NCI-H1092 (cell line): ENCODE data around the gene SLC25A18.
"Not testable (repeated sequence)": the region's sequence is repeated elsewhere in the genome, so short reads cannot be mapped to it uniquely, and the experiment has no call there.

ENCODE experiments used
- DNase-seq: peaks from one replicate; lab custom pipeline; 2025; lab: John Stamatoyannopoulos, UW

Gene SLC25A18

DNA sequence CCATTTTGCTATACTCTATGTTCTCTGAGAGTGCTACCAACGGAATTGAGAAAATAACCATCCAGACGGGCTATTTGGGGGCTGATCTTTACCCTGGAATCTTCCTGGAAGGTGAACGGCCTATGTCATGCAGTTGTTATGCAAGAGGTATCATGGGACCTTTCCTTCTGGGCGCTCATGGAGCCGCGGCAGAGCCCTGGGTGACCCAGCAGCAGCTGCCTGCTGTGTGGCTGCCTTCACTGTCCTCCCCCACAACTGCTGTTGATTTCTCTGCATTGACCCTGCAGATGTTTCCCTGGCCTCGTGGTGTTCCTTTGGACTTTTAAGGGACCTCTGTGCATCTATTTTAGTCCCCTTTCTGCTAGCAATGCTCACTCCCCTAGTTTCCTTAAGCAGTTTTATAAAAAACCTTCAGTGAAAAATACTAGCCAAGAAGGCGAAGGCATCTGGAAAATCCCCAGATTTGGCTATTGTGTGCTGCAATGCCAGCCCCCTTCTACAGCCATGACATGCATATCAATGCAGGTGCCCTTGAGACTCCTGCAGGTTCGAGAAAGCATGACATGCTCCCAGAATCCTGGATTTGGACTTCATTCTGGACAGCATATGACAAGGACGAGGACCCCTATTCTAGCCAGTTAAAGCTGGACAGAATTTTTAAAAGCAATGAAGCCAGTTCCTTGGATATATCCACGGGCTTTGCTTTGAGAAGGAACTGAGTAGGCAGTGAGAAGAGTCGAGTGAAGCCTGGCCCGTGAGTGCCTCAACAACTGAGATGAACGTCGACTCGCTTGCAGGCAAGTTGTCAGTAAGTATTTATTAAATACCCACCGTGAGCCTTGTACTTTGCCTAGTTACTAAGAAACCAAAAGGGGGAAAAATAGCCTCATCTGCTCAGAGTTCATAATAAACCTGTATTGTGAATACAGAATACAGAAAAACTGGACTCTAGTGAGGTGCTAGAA, at the start of gene SLC25A18:
SLC25A18 (plus strand) TSS at position 593 of the 965 bp plus-strand sequence. CDS start 16,447 bp downstream, outside the sequence.
- no peak for DNase-seq

DNA sequence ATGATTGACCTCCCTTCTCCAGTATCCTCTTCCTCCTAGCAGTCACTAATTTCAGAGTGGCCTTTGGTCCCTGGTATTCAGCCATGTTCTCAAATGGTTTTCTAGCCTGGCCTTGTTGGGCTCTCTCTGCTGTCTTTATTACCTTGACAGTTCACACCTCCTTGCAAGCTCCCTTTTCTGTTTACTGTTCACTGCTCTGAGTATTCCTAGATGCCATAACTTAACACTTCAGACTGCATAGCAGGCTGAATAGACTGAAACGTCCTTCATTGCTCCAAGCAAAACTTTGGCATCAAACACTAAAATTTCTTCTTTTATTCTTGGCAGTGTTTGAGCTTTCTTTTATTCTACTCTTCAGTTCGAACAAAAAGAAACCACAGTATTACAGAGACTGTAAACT, 49.7 kb upstream of the SLC25A18 start:
- DNase-seq: no peak

DNA sequence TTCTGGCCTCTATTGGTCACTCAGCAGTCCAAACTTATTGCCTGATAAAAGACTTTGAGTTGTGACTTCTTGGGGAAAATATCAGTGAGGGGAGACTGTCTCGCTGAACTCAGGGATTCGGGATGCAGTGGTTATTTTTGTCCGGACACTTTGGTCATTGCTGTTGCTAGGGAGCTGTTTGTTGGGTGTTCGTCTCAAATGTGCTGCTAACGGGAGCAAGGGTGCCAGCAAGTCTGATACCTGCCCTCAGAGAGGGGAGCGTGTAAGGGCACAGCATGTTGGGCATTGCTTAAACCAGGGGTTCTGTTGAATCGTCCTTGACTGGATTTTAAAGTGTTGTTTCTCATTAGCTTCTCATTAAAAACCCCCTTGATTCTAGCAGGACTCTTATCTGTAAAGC, 49.2 kb upstream of the SLC25A18 start:
- DNase-seq: no peak

GRCh38 chr22:17518406-17518805, 44.9 kb upstream of the SLC25A18 start:
- DNase-seq: no peak

DNA sequence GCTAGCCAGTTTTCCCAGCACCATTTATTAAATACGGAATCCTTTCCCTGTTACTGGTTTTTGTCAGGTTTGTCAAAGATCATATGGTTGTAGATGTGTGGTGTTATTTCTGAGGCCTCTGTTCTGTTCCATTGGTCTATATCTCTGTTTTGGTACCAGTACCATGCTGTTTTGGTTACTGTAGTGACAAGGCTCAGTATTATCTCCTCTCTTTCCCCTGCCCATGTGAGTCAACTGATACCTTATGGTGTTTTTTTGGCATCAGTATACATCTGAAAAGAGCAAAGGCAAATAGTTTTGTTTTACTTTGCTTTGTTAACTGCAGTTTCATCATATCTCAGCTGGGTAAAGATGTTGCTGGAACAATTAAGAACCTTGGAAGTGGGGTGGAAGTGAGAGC, 41.3 kb upstream of the SLC25A18 start:
- DNase-seq: not testable (repeated sequence)

- no peak for DNase-seq
These were observed 39.4 kb upstream of the SLC25A18 start for GRCh38 chr22:17523925-17524324.

GRCh38 chr22:17536269-17536668, 27.0 kb upstream of the SLC25A18 start:
- no peak for DNase-seq

GRCh38 chr22:17537155-17537554, 26.1 kb upstream of the SLC25A18 start:
- no peak for DNase-seq

DNA sequence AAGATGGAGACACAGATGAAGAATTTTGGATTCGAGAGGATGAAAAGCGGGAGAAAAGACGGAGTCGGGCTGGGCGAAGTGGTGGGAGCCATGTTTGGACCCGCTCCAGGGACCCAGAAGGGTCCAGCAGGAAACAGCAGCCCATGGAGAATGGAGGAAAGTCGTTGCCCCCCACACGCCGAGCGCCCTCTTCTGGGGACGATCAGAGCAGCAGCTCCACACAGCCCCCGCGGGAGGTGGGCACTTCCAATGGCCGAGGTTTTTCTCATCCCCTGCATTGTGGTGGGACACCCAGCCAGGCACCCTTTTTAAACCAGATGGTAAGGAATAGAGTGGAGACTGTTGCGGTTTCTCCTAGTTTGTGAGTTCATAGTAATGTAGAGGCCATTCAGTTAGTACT, 22.8 kb upstream of the SLC25A18 start:
- DNase-seq: no peak

DNA sequence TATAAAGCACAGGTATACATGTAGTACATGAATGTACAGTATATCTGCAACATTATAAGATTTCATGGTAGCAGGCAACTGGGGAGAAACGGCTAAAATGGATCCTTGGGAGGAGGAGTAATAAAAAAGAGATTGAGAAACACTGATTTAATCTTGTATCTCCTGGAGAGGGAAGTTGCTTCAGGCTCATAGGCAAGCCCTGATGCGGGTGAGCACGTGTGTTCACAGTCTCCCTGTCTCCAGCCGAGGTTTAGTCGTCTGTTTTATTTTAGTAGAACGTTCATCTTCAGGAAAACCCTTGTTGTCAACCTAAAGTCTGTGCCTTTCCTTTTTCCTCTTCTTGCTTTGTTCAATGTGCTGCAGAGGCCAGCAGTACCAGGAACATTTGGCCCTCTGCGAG, 21.8 kb upstream of the SLC25A18 start:
- no peak for DNase-seq

DNA sequence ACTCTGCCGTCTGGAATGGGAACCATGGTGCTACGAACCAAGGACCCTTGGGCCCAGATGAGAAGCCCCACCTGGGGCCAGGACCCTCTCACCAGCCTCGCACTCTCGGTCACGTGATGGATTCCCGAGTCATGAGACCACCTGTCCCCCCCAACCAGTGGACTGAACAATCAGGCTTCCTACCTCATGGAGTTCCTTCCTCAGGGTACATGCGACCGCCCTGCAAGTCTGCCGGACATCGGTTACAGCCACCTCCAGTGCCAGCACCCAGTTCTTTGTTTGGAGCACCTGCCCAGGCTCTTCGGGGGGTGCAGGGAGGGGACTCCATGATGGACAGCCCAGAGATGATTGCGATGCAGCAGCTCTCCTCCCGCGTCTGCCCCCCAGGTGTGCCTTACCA, 20.8 kb upstream of the SLC25A18 start:
- no peak for DNase-seq

DNA sequence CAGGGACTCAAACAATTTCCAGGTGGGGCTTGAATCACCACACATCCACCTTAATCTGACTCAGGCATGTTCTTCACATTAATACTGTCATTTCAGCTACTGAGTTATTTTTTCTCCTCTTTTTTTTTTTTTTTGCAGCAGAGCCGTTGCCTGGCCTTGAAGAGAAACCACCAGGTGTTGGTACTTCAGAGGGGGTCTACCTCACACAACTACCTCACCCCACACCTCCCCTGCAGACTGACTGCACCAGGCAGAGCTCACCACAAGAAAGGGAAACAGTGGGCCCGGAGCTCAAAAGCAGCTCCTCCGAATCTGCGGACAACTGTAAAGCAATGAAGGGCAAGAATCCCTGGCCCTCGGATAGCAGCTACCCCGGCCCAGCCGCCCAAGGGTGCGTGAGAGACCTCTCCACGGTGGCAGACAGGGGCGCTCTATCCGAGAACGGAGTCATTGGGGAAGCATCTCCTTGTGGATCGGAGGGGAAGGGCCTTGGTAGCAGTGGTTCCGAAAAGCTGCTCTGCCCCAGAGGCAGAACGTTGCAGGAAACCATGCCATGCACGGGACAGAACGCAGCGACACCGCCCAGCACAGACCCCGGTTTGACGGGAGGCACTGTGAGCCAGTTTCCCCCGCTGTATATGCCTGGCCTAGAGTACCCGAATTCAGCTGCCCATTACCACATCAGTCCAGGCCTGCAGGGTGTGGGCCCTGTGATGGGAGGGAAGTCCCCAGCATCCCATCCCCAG, 15.1 kb upstream of the SLC25A18 start:
- DNase-seq: no peak

- DNase-seq: no peak
These were observed 14.6 kb upstream of the SLC25A18 start for GRCh38 chr22:17548756-17549035.

DNA sequence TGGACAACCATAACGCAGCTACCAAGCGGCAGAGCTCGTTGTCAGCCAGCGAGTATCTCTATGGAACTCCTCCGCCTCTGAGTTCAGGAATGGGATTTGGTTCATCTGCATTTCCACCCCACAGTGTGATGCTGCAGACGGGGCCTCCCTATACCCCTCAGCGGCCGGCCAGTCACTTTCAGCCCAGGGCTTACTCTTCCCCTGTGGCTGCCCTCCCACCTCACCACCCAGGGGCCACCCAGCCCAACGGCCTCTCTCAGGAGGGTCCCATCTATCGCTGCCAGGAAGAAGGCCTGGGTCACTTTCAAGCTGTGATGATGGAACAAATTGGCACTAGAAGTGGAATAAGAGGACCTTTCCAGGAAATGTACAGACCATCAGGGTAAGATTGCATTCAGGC, 14.1 kb upstream of the SLC25A18 start:
- no peak for DNase-seq

GRCh38 chr22:17549655-17550054, 13.6 kb upstream of the SLC25A18 start:
- DNase-seq: no peak

- no peak for DNase-seq
These were observed 10.6 kb upstream of the SLC25A18 start for GRCh38 chr22:17552737-17553136.

DNA sequence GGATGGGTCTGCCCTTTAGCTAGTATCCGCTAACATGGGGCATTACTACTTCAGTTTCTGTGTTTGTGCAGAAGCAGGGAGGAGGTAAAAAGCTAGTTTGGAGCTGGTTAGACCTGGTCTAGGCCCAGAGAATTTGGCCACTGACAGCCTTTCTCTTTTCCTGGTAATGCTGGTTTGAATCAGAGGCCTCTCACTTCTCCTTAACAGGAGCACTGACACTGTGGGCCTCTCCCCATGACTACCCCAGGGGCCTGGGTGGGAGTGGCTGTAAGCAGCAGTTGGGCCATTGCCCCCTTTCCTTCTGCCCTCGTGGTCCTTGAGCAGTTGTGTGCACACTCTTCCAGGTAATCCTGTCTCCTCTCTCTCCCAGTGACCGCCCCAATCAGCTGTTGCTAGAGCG, 8.5 kb upstream of the SLC25A18 start:
- DNase-seq: no peak

DNA sequence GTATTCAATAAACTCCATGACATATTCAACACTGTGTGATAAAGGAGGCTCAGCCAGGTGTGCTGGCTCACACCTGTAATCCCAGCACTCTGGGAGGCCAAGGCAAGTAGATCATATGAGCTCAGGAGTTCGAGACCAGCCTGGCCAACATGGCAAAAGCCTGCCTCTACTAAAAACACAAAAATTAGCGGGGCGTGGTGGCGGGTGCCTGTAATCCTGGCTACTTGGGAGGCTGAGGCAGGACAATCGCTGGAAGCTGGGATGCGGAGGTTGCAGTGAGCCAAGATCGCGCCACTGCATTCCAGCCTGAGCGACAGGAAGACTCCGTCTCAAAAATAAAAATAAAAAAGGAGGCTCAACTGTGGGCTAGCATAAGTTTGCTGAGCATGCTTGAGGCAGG, 4.1 kb upstream of the SLC25A18 start:
- DNase-seq: no peak

DNA sequence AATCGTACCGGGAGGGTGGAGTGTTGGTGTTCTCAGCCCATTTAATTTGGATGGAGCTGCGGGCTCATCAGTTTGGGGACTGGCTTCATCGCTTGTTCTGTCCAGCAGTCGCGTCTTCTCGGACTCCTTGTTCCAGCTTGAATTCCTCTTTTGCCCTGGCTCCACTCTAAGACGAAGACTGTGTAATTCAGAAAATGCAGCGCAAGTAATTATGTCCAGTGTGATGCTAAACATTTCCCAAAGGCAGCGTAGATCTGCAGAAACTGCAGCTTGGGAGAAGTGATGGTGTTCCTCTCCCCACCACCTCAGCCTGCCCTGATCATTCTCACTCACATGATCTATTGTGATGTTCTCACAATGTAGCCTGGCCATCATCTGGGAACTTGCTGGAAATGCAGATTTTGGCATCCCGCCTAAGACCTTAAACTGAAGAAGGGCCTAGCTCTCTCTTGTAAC, 666 bp downstream of the SLC25A18 start:
- DNase-seq: no peak

GRCh38 chr22:17566016-17566687, 2.9 kb downstream of the SLC25A18 start:
- DNase-seq: not testable (repeated sequence)

GRCh38 chr22:17566776-17567175, 3.5 kb downstream of the SLC25A18 start:
- DNase-seq: no peak

GRCh38 chr22:17569971-17570511, 6.7 kb downstream of the SLC25A18 start:
- DNase-seq: peak; percentile 29
